Naive B cell (primary cell): ENCODE measurements around the gene MEF2D. TPM values are rescaled to one million over a fixed set of nuclear protein-coding genes. Genes with fewer than 3 reads are reported as not detected.

ENCODE experiments used
- ATAC-seq, 2 donors: fragments of 150-1000 bp; cut with Tn5 transposase; 2 replicates each; pipeline ENCODE4 v1.10.0; 2021; ENCODE audit warnings: low read depth in 2 of 2, mild to moderate bottlenecking in 2 of 2, moderate library complexity in 2 of 2
- DNase-seq: peaks from one replicate; pipeline ENCODE4 v3.0.0; 2022
- H3K27ac Mint-ChIP-seq, 6 donors: one replicate each; pipeline ENCODE4 v1.8.0; 2020 to 2022; ENCODE audit warnings: mild to moderate bottlenecking in 6 of 6, mixed read lengths in 6 of 6, moderate library complexity in 5 of 6, inconsistent platforms in 2 of 6
- H3K27me3 Mint-ChIP-seq, 3 donors: one replicate each; pipeline ENCODE4 v1.8.0; 2021 to 2022; ENCODE audit warnings: mixed read lengths in 3 of 3, mild to moderate bottlenecking in 1 of 3
- H3K36me3 Mint-ChIP-seq, 2 donors: one replicate each; pipeline ENCODE4 v1.8.0; 2020 to 2022; ENCODE audit warnings: mixed read lengths in 2 of 2, inconsistent platforms in 1 of 2, mild to moderate bottlenecking in 1 of 2
- H3K4me1 Mint-ChIP-seq, 3 donors: one replicate each; pipeline ENCODE4 v1.8.0; 2020 to 2022; ENCODE audit warnings: mixed read lengths in 3 of 3, inconsistent platforms in 1 of 3, mild to moderate bottlenecking in 1 of 3, moderate library complexity in 1 of 3
- H3K4me3 Mint-ChIP-seq, 8 donors: one replicate each; pipeline ENCODE4 v1.8.0; 2020 to 2022; ENCODE audit warnings: mild to moderate bottlenecking in 8 of 8, mixed read lengths in 8 of 8, moderate library complexity in 8 of 8, inconsistent platforms in 2 of 8
- H3K9me3 Mint-ChIP-seq, 7 donors: one replicate each; pipeline ENCODE4 v1.8.0; 2020 to 2022; ENCODE audit warnings: mixed read lengths in 7 of 7, mild to moderate bottlenecking in 5 of 7, inconsistent platforms in 2 of 7, moderate library complexity in 1 of 7
- polyA plus RNA-seq, 6 donors: library from polyadenylated mRNA; unstranded; fragments of 300-500 nt; fragmentation: Illumina TruSeq; gene quantifications; one replicate each; pipeline ENCODE4 v1.2.3, GENCODE V29; 2021; ENCODE audit warnings: low read depth in 6 of 6

Gene MEF2D
- 10 to 100 TPM in 3 of 6 donors, 1 to 10 TPM in 3; 6.9 to 15.8 (median 9.1) TPM for polyA plus RNA-seq

DNA sequence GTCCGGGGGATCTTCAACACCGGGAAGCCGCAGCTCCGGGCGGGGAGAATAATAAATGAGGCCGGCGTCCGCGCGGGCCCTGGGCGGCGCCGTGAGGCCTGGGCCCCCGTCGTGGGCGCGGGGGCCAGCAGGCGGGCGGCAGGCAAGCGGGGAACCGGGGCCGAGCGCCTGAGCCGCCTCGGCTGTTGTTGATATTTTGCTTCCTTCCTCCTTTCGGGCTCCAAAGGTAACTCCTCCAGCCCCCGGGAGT lies at the start of gene MEF2D:
MEF2D (minus strand) TSS at position 233 of the 250 bp plus-strand sequence. CDS start 17,483 bp downstream, outside the sequence.
- H3K9me3 Mint-ChIP-seq, result no peaks in the 10 kb centered on the region
- H3K27me3 Mint-ChIP-seq, result no peaks in the 10 kb centered on the region
- peaks cover 66 to 79% (median 71%) of the 10 kb centered on the region in 3 donors for H3K4me1 Mint-ChIP-seq
- ATAC-seq, result no peak
- peak within 1 kb of the TSS; percentile 99 to 100 (median 100) for H3K27ac Mint-ChIP-seq
- H3K36me3 Mint-ChIP-seq, result no peaks in the 10 kb centered on the region
- no peak for DNase-seq
- peak within 1 kb of the TSS; percentile 79 to 97 (median 92) for H3K4me3 Mint-ChIP-seq

DNA sequence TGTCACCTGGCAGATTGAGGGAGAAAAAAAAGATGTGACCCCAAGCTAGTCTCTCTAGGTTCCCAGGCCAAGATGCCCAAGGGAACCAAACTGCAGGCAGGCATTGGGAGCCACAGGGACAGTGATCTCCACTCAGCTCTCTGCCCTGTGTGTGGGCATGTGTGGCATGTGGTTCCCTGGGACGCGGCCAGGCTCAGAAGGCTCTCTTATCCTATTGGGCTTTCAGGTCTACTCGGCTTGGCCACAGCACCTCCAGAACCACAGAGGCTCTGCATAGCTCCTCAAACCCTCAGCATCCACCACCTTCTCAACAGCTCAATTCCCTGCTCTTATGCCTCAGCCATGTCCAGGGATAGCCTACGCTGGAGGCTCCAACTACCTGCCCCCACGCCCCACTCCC lies 49.8 kb upstream of the MEF2D start:
- Mint-ChIP-seq H3K27ac (peak overlapping the region in 3 of 6 donors; percentile 21 to 94 (median 32)), H3K9me3 (peaks cover 0 to 2% (median 0%) of the 10 kb centered on the region in 7 donors), H3K36me3 (no peaks in the 10 kb centered on the region), H3K4me1 (peaks cover 51 to 59% (median 54%) of the 10 kb centered on the region in 3 donors), H3K4me3 (no peak overlapping the region), H3K27me3 (no peaks in the 10 kb centered on the region)
- no peak for DNase-seq
- ATAC-seq, result no peak

DNA sequence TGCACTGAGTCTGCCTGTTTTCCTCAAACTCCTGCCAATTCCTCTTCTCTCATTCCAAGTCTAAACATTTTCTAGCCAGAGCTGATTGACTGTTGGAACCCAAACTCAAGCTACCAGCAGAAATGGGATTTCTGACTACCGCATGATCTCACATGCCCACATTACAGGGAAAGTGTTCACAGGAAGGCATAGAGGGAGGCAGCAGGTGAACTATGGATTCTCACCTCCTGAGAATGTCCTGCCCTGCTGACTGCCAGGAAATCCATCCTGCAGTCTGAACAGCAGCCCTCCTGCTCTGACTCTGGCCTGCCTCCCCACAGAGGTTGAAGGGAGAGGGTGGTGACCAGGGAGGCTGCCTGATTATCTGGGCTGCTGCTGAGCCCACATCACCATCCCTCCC lies 49.3 kb upstream of the MEF2D start:
- Mint-ChIP-seq H3K4me3 (peak overlapping the region in 1 of 8 donors; percentile 37), H3K9me3 (peaks cover 0 to 2% (median 0%) of the 10 kb centered on the region in 7 donors), H3K36me3 (no peaks in the 10 kb centered on the region), H3K27me3 (no peaks in the 10 kb centered on the region), H3K27ac (peak overlapping the region in 3 of 6 donors; percentile 32 to 68 (median 63)), H3K4me1 (peaks cover 49 to 57% (median 51%) of the 10 kb centered on the region in 3 donors)
- DNase-seq, result no peak
- ATAC-seq, result no peak

DNA sequence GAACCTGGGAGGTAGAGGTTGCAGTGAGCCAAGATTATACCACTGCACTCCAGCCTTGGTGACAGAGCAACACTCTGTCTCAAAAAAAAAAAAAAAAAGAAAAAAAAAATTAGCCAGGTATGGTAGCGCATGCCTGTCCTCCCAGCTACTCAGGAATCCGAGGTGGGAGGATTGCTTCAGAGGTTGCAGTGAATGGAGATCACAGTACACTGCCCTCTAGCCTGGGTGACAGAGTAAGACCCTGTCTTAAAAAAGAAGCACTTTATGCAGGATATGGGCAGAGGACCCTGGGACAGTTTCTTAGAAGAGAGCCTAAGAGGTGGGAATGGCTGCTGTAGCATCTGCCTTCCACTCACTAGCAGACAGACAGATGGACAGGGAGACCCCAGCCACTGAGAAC lies 48.8 kb upstream of the MEF2D start:
- H3K27me3 Mint-ChIP-seq, result no peaks in the 10 kb centered on the region
- H3K4me1 Mint-ChIP-seq, result peaks cover 51 to 53% (median 51%) of the 10 kb centered on the region in 3 donors
- no peak for ATAC-seq
- DNase-seq, result no peak
- no peak overlapping the region for H3K4me3 Mint-ChIP-seq
- peaks cover 0 to 2% (median 0%) of the 10 kb centered on the region in 7 donors for H3K9me3 Mint-ChIP-seq
- no peaks in the 10 kb centered on the region for H3K36me3 Mint-ChIP-seq
- peak overlapping the region in 2 of 6 donors; percentile 63 to 68 for H3K27ac Mint-ChIP-seq

DNA sequence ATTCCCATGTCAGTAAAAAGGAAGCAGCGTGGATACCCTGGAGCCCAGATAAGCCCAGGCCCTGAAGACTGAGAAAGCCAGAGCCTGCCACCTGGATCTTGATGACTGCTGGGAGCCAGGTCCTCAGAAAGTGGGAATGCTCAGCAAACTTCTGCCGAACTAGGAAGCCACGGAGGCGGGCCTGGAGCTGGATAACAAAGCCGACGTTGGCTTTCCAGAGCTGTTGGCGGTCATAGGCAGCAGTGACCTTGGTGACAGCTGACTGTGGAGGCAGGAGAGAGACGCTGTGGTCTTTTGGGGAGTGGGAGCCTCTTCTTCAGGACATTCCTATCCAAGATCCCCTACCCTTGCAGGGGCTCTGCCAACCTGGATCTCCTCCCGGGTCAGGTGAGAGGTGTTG lies 47.4 kb upstream of the MEF2D start:
- no peak for ATAC-seq
- H3K4me1 Mint-ChIP-seq, result peaks cover 38 to 39% (median 39%) of the 10 kb centered on the region in 3 donors
- H3K27me3 Mint-ChIP-seq, result no peaks in the 10 kb centered on the region
- H3K9me3 Mint-ChIP-seq, result no peaks in the 10 kb centered on the region
- H3K4me3 Mint-ChIP-seq, result no peak overlapping the region
- no peak overlapping the region for H3K27ac Mint-ChIP-seq
- DNase-seq, result no peak
- H3K36me3 Mint-ChIP-seq, result no peaks in the 10 kb centered on the region

DNA sequence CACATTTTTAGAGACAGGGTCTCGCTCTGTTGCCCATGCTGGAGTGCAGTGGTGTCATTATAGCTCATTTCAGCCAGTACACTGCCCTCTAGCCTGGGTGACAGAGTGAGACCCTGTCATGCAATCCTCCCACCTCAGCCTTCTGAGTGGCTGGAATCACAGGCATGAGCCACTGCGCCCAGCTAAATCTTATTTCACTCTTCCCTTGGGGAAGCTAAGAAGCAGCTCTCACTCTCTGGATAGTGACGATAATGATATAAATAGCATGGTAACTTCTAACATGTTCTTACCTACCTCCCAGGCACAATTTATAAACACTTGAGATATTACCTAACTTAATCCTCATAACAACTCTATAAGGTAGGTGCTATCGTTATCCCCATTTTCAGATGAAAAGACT lies 46.9 kb upstream of the MEF2D start:
- H3K9me3 Mint-ChIP-seq, result no peaks in the 10 kb centered on the region
- peak overlapping the region in 1 of 6 donors; percentile 71 for H3K27ac Mint-ChIP-seq
- H3K4me1 Mint-ChIP-seq, result peaks cover 33 to 39% (median 34%) of the 10 kb centered on the region in 3 donors
- no peak overlapping the region for H3K4me3 Mint-ChIP-seq
- DNase-seq (no peak), ATAC-seq (no peak)
- H3K27me3 Mint-ChIP-seq, result no peaks in the 10 kb centered on the region
- H3K36me3 Mint-ChIP-seq, result no peaks in the 10 kb centered on the region

DNA sequence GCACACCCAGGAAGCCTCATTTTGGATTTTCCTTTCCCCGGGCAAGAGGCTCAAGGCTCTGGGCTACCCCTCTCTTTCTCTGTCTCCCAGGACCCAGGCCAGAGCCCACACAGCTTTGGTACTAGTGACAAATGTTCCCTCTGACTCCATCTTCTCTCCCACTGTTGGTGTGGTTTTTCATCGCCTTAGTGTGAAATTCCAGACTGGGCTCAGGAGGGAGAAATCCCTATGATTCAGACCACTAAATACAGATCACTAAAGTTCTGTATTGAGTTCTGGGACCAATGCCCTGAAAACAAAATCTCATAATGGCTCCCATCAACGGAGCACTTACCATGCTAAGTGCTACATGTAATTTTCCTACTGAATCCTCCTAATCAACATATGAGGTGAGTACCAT lies 45.7 kb upstream of the MEF2D start:
- no peak for DNase-seq
- Mint-ChIP-seq H3K9me3 (no peaks in the 10 kb centered on the region), H3K27ac (no peak overlapping the region), H3K4me1 (peaks cover 21 to 31% (median 22%) of the 10 kb centered on the region in 3 donors), H3K36me3 (no peaks in the 10 kb centered on the region), H3K4me3 (no peak overlapping the region), H3K27me3 (no peaks in the 10 kb centered on the region)
- no peak for ATAC-seq

DNA sequence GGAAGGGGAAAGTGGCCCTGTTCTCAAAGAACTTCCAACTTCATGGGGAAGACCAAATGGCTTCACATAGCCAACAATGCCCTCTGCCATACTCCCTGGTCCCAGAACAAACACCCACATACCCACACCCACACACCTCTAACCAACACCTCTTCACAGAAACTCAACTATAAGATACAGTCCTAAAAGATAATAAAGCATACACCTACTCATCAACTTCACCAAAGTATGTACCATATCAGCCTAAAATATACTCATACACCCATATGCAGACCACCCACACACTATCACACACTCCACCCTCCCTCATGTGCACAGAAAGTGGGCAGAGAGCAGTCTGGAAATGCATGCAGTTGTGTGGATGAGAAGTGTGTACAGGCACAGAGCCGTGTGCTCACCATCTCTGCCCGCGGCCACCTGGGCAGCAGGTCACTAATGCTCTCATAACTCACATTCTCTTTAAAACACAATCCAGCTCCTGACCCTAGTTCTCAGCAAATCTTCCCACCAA lies 44.1 kb upstream of the MEF2D start:
- H3K27ac Mint-ChIP-seq, result peak overlapping the region in 1 of 6 donors; percentile 57
- no peak for DNase-seq
- no peaks in the 10 kb centered on the region for H3K36me3 Mint-ChIP-seq
- ATAC-seq, result no peak
- no peaks in the 10 kb centered on the region for H3K9me3 Mint-ChIP-seq
- no peak overlapping the region for H3K4me3 Mint-ChIP-seq
- no peaks in the 10 kb centered on the region for H3K27me3 Mint-ChIP-seq
- H3K4me1 Mint-ChIP-seq, result peaks cover 5 to 18% (median 13%) of the 10 kb centered on the region in 3 donors

DNA sequence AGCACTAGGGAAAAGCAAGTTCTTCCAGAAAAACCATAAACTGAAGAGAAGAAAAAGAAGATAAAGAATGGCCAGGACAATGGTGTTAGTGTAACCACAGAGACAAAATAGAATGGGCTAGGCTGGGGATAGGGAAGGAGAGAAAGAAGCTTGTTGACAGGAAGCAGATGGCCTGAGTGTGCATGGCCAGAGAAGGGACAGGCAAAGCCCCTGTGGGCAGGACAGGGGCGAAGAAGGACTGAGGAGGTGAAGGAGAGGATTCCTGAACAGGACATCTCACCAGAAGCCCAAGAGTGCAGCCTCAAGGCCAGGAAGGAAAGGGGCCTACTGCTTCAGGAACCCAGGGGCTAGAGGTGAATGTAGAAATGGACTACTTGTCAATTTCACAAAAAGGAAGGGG lies 42.5 kb upstream of the MEF2D start:
- H3K4me1 Mint-ChIP-seq, result peaks cover 3 to 17% (median 13%) of the 10 kb centered on the region in 3 donors
- no peaks in the 10 kb centered on the region for H3K9me3 Mint-ChIP-seq
- H3K27me3 Mint-ChIP-seq, result no peaks in the 10 kb centered on the region
- ATAC-seq, result no peak
- no peak for DNase-seq
- peak overlapping the region in 1 of 8 donors; percentile 63 for H3K4me3 Mint-ChIP-seq
- no peaks in the 10 kb centered on the region for H3K36me3 Mint-ChIP-seq
- H3K27ac Mint-ChIP-seq, result peak overlapping the region in 1 of 6 donors; percentile 11

DNA sequence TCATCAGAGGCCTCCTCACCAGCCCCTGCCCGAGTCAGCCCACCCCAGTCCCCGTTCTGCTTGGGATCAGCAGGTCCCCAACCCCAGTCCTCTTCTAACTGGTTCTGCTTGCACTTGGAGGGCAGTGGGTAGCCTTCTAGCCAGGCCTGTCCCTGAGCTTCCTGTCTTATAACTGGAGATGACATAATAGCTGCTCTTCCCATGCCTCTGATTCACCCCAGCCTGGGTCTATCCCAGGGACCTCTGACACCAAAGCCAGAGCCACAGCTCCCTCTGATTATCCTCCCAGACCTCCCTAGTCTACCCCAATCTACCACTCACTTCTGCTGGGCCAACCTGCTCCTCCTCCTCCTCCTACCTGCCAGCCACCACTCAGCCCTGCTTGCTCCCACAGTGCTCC lies 40.4 kb upstream of the MEF2D start:
- Mint-ChIP-seq H3K4me1 (peaks cover 3 to 13% (median 11%) of the 10 kb centered on the region in 3 donors), H3K27ac (peak overlapping the region in 2 of 6 donors; percentile 54 to 78), H3K36me3 (no peaks in the 10 kb centered on the region), H3K9me3 (no peaks in the 10 kb centered on the region), H3K27me3 (no peaks in the 10 kb centered on the region), H3K4me3 (no peak overlapping the region)
- DNase-seq (no peak), ATAC-seq (no peak)

DNA sequence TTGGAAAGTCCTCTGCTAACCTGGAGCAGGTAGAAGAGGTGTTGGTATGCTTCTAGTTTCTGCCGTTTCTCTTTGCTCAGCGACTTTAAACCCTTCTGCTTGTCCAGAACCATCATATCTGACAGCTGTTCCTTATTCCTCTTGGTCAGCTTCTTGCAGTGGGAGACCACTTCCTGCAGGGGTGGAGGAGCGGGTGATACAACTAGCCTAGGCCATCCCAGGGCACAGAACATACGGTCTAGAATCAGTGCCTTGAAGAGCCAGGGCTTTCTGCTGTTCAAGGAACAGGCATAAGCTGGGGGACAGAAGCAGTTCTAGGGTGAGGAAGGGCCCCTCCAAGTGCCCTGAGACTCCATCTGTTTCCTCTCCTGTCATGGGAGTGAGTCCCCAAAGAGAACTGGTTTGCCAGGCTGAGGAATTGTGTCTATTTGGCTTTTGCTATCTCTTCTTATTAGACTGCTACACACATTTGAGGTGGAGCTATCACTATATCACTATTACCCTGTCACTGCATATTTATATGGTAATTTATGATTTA lies 39.3 kb upstream of the MEF2D start:
- H3K9me3 Mint-ChIP-seq, result no peaks in the 10 kb centered on the region
- H3K4me1 Mint-ChIP-seq, result peaks cover 0 to 11% (median 7%) of the 10 kb centered on the region in 3 donors
- DNase-seq (no peak), ATAC-seq (no peak)
- no peaks in the 10 kb centered on the region for H3K27me3 Mint-ChIP-seq
- no peaks in the 10 kb centered on the region for H3K36me3 Mint-ChIP-seq
- H3K27ac Mint-ChIP-seq, result peak overlapping the region in 1 of 6 donors; percentile 56
- H3K4me3 Mint-ChIP-seq, result no peak overlapping the region

DNA sequence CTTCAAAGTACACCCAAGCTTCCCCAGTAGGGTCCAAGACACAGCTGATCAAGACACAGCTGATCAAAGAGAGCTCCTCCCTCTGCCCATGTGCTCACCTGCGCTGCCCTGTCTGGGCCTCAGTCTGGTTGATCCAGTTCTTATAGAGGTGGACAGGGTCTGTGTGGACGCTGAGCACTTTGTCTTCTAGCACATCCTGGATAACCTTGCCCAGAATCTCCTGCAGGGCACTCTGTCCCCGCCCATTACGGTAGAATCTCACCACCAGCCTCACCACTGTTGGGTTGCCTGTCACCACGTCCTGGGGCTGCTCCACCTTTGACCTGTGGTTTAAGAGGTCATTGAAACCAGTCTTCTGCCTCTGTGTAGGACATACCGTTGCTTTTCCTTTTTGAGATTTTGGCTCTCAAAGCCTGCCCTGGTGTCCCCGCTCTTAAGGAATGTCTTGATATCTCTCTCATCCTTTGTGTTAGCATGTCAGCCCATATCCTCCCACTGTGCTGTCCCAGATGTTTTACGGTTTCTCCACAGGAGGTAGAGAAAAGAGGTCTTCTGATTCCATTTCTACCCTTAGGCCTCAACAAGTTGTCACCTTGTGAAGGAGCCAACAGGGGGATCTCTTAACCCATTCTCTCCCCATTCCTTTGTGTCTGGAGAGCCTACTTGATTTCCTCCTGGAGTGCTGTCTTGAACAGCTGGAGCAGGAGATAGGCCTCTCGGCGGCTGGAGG lies 38.3 kb upstream of the MEF2D start:
- Mint-ChIP-seq H3K4me3 (no peak overlapping the region), H3K4me1 (peaks cover 0 to 8% (median 0%) of the 10 kb centered on the region in 3 donors), H3K27ac (peak overlapping the region in 1 of 6 donors; percentile 85), H3K9me3 (no peaks in the 10 kb centered on the region), H3K27me3 (no peaks in the 10 kb centered on the region), H3K36me3 (no peaks in the 10 kb centered on the region)
- ATAC-seq (no peak), DNase-seq (no peak)

DNA sequence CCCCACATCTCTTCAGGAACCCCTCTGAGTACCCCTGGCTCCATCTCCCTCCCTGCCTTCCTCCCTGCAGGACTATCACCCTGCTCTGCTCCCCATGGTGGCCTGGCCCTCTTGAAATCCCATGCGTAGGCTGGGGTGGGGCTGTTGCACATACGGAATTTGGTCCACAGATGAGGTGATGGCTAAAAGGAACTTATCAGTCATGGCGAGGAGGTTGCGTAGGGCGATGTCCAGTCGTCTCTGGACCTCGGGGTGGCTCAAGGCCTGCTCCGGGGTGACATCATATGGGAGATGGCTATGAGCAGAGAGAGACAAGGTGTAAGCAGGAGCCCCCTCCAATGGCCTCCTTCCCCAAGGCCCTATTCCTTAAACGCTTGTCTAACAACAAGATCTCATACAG lies 36.5 kb upstream of the MEF2D start:
- DNase-seq, result no peak
- no peaks in the 10 kb centered on the region for H3K9me3 Mint-ChIP-seq
- peaks cover 0 to 3% (median 0%) of the 10 kb centered on the region in 3 donors for H3K4me1 Mint-ChIP-seq
- no peaks in the 10 kb centered on the region for H3K36me3 Mint-ChIP-seq
- H3K4me3 Mint-ChIP-seq, result peak overlapping the region in 1 of 8 donors; percentile 64
- H3K27me3 Mint-ChIP-seq, result no peaks in the 10 kb centered on the region
- H3K27ac Mint-ChIP-seq, result peak overlapping the region in 1 of 6 donors; percentile 52
- no peak for ATAC-seq

DNA sequence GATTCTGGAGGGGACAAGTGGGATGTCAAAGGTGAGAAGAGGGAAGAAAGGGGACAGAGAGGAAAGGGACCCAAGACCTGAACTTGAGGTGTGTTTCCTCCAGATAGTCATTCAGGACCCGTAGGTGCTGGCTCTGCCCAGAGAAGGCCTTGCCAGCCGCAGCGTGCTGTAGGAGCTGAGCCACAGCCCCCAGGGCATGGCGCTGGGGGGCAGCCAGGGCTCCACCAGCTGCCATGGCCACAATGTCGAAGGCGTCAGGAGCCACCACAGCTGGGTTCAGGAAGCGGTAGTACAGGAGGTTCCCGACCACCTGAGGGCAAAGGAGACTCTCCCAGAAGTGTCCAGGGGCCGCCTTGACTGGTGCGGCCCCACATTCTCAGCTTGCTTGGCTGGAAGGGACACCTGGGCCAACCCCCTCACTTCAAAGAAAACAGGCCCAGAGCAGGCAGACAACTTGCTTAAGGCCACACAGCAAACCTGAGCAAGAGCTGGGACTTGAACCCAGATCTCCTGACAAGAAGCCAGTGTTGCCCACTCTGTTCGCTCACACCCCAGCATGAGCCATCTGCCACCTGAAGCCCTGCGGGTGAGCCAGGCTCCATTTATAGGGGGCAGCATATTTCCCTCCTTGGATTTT lies 34.0 kb upstream of the MEF2D start:
- ATAC-seq (no peak), DNase-seq (no peak)
- no peaks in the 10 kb centered on the region for H3K36me3 Mint-ChIP-seq
- no peaks in the 10 kb centered on the region for H3K4me1 Mint-ChIP-seq
- H3K27me3 Mint-ChIP-seq, result no peaks in the 10 kb centered on the region
- H3K27ac Mint-ChIP-seq, result no peak overlapping the region
- no peak overlapping the region for H3K4me3 Mint-ChIP-seq
- H3K9me3 Mint-ChIP-seq, result no peaks in the 10 kb centered on the region
